HG02885 (cell line): ENCODE results near the gene ANGPT4.

Experiments used
- ATAC-seq: cut with Tn5 transposase; IDR thresholded peaks from one replicate; pipeline ENCODE4 v1.9.1; 2021; ENCODE audit warnings: mild to moderate bottlenecking; ENCODE audit not compliant: unreplicated experiment, poor library complexity

The ANGPT4 gene, protein sequence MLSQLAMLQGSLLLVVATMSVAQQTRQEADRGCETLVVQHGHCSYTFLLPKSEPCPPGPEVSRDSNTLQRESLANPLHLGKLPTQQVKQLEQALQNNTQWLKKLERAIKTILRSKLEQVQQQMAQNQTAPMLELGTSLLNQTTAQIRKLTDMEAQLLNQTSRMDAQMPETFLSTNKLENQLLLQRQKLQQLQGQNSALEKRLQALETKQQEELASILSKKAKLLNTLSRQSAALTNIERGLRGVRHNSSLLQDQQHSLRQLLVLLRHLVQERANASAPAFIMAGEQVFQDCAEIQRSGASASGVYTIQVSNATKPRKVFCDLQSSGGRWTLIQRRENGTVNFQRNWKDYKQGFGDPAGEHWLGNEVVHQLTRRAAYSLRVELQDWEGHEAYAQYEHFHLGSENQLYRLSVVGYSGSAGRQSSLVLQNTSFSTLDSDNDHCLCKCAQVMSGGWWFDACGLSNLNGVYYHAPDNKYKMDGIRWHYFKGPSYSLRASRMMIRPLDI

DNA sequence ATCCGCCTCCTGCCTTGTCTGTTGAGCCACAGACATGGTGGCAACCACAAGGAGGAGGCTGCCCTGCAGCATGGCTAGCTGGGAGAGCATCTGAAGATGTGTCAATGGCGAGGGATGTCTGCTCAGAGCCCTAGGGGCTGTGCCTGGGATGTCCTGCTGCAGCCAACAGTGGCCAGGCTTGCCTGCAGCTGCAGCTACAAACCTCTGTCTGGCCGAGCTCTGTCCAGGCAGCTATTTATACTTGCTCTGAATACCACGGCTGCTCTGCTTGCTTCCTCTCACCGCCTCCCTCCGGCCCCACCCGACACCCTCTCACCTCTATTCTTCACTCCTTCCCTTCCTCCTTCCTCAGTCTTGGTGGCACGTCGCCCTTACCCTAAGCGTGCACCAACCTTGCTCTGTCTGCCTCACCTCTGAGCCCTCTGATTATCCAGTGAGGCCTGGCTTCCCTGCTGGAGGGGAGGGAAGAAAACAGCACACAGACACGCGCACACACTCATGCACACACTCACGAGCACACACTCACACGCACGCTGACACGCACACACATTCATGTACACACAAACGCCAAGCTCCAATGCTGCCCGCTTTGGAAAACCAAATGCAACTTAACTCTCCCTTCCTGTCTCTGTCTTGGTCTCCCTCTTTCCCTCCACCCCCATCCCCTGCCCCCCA is at the start of gene ANGPT4:
Gene ANGPT4, minus strand, starts transcription at position 210 of the 675 bp plus-strand sequence. Its CDS starts 120 bp downstream, at position 90.
- ATAC-seq: no peak

DNA sequence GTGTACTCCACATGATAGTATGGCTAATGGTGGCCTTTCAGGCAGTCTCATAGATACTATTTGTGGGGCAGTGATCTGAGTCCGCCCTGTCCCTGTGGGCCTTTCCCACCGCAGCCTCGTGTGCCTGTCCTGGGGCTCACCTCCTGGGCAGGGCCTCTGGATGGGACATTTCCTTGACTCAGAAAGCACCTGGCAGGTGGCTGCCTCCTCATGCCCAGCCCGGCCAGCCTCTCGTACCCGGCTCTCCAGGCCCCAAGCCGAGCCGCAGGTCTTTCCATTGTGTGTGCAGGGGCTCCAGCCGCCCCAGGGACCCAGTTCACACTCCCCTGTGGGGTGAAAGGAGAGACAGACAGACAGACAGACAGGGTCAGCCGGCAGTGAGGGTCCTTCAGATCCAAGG is 47.7 kb upstream of the ANGPT4 start:
- no peak for ATAC-seq

DNA sequence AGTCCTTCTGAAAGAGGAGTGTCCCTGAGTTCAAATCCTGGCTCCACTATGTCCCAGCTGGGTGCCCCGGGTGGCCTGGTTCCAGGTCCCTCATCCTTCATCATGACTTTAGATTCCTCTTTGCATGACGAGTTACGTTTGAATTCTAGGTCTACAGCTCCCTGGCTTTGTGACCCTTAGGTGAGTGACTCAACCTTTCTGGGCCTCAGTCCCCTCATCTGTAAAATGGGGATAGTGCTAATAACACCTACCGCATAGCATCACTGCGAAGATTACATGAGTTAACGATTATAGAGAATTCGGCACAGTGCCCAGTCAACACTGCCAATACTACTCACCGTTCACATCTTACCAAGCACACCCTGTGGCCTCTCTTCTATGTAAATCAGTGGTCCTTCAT is 46.5 kb upstream of the ANGPT4 start:
- no peak for ATAC-seq

DNA sequence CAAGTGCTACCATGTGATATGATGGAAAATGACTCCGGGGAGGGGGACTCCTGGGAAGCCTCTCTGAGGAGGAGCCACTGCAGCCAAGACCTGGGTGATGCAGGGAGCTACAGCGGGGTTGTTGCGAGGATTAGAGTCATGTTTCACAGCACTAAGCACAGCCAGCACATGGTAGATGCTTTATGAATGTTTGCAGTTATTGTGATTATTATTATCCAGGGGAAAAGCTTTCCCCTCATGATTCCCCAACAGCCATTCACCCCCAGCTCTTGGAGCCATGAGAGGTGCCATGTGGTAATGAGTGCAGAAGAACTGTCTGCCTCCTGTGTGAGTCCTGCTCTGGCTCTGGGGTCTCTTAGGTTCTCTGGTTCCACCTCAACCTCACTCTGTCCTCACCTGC is 46.1 kb upstream of the ANGPT4 start:
- no peak for ATAC-seq

DNA sequence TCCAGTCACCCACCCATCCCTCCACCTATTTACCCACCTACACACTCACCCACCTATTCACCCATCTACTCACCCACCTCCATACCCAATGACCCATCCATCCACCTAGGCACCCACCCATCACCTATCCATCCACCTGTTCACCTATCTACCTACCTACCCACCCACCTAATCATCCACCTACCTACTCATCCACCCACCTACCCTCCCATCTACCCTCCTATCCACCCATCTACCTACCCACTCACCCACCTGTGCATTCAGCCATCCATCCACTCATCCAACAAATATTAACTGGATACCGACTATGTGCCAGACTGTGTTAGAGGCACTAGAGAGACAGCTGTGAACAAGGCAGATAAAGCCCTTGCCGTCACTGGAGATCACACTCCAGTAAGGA is 45.6 kb upstream of the ANGPT4 start:
- ATAC-seq: no peak

DNA sequence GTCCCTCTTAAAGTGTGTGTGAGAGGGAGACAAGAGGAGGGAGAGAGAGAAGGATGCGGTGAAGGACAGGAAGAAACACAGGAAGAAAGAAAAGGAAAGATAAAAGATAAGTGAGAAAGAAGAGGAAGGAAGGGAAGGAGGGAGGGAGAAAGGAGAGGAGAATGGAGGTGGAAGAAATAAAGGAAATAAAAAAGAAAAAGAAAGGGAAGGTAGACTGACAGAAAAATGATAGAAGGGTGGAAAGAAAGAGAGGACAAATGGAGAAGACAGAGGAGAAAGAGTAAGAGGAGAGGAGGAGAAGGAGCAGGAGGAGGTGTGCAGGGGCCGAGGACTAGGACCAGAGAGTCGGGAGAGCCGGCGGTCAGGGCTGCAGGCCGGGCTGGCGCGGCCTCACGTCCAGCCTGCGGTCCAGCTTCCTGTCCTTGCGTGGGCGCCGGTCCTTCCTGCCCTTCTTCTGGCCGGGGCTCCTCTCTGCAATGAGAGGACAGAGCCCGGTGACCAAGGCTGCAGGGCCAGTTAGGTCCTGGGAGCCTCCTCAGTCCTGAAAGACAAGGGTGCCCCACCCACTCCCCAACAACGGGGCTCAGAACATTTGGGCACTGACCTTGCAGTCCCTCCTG is 44.0 kb upstream of the ANGPT4 start:
- no peak for ATAC-seq

DNA sequence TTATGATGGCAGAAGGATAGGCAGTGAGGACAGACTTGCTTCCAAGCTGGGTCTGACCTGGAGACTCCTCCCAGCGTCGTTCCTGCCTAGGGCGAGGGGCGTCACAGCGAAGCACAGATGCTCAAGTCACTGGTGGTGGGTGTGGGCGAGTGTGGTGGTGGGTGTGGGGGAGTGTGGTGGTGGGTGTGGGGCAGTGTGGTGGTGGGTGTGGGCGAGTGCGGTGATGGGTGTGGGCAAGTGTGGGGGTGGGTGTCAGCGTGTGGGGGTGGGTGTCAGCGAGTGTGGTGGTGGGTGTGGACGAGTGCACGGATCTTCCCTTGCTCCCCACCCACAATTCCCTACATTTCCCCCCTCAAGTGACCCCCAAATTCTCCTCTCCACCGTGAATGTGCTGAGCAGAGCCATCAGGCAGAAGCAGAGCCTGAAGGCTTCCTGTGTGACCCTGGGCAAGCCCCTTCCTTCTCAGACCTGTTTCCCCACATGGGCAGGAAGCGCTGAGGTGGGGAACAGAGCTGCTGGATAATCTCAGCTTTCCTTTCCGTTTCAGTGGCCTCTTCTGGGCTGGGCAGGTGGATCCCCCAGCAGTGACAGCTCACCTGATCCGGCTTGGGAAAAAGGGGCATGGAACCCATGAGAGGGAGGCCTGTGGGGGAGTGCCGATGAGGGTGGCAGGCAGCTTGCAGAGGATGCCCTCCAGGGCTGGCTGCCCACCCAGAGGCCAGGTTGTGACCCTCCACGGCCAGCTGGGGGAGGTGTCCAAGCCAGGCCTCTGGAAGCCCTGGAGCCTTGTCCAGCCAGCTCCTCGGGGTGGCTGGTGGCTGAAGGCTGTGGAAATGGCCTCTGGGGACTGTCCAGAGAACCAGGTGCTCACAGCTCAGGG is 43.0 kb upstream of the ANGPT4 start:
- ATAC-seq: no peak

DNA sequence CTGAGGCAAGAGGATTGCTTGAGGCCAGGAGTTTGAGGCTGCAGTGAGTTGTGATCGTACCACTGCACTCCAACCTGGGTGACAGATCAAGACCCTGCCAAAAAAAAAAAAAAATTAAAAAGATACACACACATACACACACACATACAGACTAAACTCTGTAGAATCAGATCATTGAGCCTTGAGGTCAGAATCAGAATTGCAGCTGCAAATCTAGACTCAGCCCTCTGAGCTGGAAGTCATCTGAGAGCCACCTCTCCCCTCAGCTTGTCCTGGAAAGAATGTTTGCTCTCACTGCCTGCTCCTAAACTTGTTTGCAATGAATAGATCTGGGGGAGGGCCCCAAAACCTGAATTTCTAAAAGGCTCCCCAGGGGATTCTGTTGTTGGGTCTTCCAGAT is 41.4 kb upstream of the ANGPT4 start:
- no peak for ATAC-seq

DNA sequence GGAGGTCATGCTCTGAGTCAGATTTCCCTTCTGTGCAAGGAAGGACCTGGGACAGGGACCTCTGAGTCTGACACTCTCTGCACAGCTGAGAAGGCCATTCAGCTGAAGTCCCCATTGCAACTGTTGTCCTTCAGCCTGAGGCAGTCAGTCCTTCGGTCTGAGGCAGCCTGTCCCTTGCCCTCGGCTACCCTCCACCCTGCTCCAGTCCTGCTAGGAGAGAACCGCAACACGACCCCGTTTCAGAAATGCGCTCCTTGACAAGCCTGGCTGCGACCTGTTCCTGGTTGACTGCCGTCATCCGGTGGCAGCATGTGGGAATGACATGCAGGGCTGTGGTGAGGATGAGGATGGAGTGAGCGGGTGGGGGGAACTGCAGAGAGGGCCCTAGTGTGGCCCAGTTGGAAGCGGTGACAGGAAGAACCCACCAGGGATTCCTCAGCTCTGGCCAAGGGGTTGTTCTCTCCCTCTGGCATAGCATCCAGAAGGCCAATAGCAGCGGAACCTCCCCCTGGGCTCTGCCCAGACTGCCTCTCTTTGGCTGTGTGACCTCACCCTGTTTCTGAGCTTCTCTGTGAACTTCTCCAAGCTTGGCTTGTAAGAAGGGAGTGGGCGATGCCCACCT is 40.3 kb upstream of the ANGPT4 start:
- peak; percentile 71 for ATAC-seq

DNA sequence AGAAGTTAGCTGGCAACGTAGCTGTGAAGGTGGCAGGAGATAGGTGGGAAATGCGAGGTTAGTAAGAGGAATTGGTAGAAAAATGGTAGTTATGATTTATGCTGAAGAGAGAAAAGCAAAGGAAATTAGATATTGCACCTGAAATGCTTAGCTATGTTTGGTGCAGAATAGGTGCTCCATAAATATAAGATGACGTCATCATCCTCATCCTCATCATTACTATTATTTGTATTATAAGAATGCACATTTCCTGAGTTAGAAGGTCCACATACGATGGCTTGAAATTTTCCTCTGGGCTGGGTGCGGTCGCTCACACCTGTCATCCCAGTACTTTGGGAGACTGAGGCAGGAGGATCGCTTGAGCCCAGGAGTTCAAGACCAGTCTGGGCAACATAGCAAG is 39.5 kb upstream of the ANGPT4 start:
- ATAC-seq: no peak

DNA sequence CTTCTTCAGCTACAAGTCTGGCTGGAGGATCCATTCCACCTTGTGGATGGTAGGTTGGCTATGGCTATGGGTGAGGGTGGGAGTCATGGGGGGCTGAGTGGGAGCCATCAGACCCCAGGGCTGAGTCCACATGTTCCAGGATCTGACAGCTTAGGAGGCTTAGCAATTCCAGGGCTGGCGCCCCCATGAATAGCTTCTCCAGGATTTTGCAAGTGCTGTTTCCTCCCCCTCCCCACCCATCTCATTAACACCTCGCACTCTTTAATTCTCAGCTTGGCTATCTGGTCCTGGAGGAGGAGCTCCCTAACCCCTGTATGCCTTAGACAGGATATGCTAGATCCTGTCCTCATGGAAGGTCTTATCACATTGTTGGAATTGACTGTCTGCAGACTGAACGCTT is 39.0 kb upstream of the ANGPT4 start:
- ATAC-seq: no peak

DNA sequence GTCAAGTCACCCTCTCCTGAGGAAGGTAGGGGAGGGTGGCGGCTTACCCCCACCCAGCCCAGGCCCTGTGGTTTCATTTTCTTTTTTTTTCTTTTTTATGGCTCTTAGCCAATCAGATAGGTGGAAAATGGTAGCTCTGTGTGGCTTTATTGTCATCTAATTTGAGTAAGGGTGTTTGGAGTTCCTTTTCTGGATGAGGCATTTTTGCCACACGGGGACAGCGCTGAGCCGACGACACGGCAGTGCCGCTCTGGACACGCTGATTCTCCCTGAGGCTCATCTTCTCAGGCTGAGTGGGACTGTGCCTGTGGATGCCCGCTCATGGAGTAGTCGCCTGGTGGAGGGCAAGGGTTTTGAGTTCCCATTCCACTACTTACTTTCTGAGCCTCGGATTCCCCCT is 37.6 kb upstream of the ANGPT4 start:
- no peak for ATAC-seq

DNA sequence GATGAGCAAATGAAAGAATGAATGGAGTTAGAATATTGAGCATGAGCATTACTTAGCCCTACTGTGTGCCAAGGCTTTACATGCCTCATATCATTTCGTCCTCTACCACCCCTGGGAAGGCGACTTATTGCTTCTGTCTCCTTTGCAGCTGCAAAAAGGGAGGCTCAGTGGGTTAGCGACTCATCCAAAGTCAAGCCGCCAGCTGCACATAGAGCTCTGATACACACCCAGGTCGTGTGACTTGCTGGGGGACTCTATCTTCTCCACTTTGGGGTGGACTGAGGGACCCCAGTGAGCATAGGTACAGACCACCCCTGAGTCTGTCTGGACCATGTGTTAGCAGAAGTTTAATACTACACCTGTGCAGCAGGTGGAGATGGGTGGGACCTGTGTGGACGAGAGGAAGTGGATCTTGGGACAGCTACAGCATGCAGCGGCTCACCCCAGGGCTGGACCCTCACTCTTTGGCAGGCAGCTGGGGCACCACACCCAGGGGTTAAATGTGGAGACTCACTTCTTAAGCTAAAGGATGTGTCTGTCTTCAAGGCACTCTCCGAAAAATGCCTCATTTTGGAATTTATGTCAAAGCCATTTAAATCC is 36.2 kb upstream of the ANGPT4 start:
- ATAC-seq: no peak

DNA sequence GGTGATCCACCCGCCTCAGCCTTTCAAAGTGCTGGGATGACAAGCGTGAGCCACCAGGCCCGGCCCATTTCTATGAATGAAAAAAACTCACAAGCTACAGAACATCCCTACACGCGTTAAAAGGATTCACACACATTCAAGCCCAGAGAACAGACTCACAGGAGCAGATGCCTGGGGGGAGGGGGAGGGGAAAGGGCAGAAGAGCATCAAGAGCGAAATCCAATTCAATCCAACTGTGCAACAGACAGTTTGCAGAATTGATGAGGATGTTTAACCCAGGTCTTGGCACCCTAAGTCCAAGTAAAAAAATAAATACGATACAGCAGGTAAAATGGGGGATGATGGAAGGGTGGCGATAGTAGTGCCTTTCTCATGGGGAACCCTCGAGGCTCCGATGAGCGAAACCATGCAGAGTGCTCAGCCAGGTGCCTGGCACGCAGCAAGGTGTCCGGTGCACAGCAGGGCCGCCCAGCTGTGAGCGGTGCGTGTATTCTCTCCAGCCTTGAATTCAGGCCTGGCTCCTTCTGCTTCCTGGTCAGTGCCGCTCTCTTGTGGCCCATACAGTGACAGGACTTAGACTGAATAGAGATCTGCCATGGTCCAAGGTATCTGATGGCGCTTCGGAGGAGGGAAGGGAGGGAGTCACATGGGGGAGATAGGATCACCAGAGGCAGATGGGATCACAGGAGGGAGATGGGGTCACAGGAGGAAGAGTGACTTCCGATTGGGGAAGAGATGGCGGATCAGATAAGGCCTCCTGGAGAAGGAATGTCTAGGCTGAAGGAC is 35.4 kb upstream of the ANGPT4 start:
- no peak for ATAC-seq

DNA sequence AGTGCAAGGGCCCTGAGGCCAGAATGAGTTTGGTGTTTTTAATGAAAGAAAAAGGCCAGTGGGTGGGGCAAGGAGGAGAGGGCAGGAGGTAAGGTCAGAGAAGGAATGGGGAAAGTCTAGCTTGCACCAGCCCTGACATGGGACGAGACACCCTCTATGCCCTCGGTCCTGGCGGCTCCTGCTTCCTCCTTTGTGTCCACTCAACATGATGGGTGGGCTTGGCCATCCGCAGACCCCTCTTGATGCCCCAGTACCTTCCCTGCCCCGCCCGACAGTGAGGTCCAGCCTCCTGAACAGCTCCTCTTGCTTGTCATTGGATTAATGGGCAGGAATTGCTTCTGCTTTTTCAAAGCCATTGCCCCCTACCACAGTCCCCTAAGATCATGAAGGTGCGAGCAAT is 33.6 kb upstream of the ANGPT4 start:
- no peak for ATAC-seq

DNA sequence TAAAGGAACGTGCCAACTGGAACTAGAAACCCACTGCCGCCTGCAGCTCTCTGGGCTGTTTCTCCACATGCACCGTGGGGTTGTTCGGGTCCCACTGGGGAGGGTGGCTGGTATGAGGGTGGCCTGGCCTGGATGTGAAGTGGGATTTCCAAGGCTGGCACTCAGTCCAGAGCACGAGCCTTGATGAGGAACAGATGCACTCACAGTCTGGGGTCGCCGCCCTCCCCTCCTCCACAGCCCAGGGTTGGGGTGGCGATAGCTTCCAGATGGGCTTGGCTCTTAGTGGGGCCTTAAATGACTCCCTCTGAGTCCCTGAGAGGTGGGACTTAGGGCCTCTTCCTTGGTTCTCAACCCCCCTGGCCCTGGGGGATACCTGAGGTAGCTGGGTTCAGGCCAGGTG is 30.7 kb upstream of the ANGPT4 start:
- ATAC-seq: no peak

DNA sequence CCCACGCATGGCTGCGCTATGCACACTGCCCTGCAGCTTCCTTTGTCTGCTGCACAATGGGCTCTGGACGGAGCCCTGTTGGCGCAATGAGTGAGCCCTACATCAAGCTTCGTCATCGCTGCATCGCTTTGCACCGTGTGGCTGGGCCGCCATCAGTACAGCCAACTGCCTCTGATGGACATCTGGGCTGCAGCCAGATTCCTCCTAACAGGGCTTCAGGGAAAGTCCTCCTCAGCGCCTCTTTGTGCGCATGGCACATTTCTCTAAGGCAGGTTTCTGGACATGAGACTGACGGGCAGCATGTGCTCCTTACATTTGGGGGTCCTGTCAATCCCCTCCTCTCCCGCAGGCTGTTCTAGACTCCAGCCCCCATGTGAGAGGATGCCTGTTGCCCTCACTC is 29.7 kb upstream of the ANGPT4 start:
- ATAC-seq: no peak

DNA sequence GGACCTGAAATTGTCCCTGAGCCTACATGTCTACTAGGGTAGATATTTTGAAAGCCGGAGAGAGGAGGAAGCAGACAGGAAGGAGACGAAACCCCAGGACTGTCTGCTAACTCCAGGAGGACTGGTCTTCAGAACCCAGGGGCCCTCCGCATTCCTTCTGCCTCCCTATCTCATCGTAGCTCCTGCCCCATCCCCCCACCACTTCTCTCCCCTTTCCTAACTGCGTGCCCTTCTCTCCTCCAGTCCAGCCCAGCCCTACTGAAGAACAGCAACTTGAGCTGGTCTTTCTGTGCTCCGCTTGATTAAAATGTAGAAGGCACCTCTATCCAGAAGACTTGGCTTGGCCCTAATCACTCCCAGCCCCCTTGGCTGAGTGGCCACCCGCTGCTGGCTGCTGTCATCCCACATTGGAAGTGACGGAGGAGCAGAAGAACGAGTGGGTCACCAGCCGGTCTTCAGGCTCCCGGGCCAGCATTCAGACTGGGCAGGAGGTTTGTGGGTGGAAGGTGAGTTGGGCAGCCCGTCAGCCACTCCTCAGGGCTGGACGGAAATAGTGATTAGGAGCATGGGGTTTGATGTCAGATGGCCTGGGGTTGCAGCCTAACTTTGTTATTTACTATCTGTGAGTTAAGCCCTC is 28.8 kb upstream of the ANGPT4 start:
- ATAC-seq: no peak
